MCF 10A (cell line): Measurements from ENCODE around the gene SNX25. TPM values are rescaled to one million over a fixed set of nuclear protein-coding genes. Genes with fewer than 3 reads are reported as not detected.
"Not testable (repeated sequence)": the region's sequence is repeated elsewhere in the genome, so short reads cannot be mapped to it uniquely, and the experiment has no call there.

Experiments
- BruUV-seq: library from RNA; stranded (reverse); fragments of 400-500 nt; replicated peaks from 2 replicates; lab custom pipeline; 2021; lab: Mats Ljungman, UMichigan
- CTCF ChIA-PET: fragments of 300-600 bp; sonication (Branson Sonifier 250); formaldehyde crosslinking; extraction: SDS; loops from one replicate; lab custom pipeline; 2021; ENCODE audit warnings: antibody characterized with exemption, inconsistent platforms; lab: Yijun Ruan, JAX
- POLR2A ChIA-PET: fragments of 300-600, 350-650 bp; sonication (Branson Sonifier 250); formaldehyde crosslinking; extraction: SDS; loops from one replicate; lab custom pipeline; 2020; ENCODE audit warnings: antibody characterized with exemption, inconsistent platforms; lab: Yijun Ruan, JAX
- DNase-seq: peaks from one replicate; pipeline ENCODE4 v3.0.0-alpha.2; 2018; ENCODE audit not compliant: unreplicated experiment
- H3K27ac Mint-ChIP-seq: one replicate; pipeline ENCODE4 v1.8.0; 2022; ENCODE audit warnings: mild to moderate bottlenecking, low read depth, mixed read lengths; ENCODE audit not compliant: unreplicated experiment
- H3K27me3 Mint-ChIP-seq: one replicate; pipeline ENCODE4 v1.8.0; 2022; ENCODE audit warnings: mixed read lengths; ENCODE audit not compliant: insufficient read depth, unreplicated experiment
- H3K36me3 Mint-ChIP-seq: one replicate; pipeline ENCODE4 v1.8.0; 2022; ENCODE audit warnings: mild to moderate bottlenecking, moderate library complexity, mixed read lengths; ENCODE audit not compliant: insufficient read depth, unreplicated experiment
- H3K4me1 Mint-ChIP-seq: one replicate; pipeline ENCODE4 v1.8.0; 2022; ENCODE audit warnings: mixed read lengths; ENCODE audit not compliant: insufficient read depth, unreplicated experiment
- H3K4me3 Mint-ChIP-seq: one replicate; pipeline ENCODE4 v1.8.0; 2022; ENCODE audit warnings: mild to moderate bottlenecking, moderate library complexity, mixed read lengths; ENCODE audit not compliant: unreplicated experiment
- H3K9me3 Mint-ChIP-seq: one replicate; pipeline ENCODE4 v1.8.0; 2022; ENCODE audit warnings: mixed read lengths; ENCODE audit not compliant: unreplicated experiment
- intact Hi-C: fragments of 100-400 bp; cut with micrococcal nuclease; formaldehyde crosslinking; loops from 2 replicates; pipeline ENCODE4 v1.14.1; 2022
- total RNA-seq: library from RNA; stranded (reverse); gene quantifications from 2 replicates; pipeline ENCODE4 v1.2.3, GENCODE V29; 2022
- TF ChIP-seq, protein P1 (sequence below): fragments of 200-600 bp; IDR thresholded peaks from one replicate; pipeline ENCODE4 v1.8.0; 2022; ENCODE audit warnings: antibody characterized with exemption, mild to moderate bottlenecking; ENCODE audit not compliant: unreplicated experiment

The SNX25 gene
- total RNA-seq, 1 experiment from 2014 or later, result 10.5 TPM

DNA sequence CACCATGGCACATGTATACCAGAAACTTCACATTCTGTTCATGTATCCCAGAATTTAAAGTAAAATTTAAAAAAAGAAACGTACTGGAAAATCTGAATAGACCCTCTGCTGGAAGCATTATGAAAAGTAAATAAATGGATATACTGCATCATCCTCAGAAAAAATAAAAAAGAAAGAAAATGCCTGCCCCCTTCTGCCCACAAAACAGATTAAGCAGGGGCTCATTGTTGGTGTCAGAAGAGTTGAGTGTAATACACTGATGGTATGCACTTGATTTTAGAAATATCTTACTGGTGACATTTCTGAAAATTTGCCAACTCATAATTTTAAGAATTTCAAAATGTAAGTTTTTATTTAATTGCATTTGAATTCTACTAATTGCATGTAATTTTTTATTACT lies 108.5 kb downstream of the SNX25 start:
- Mint-ChIP-seq H3K4me3 (no peak overlapping the region), H3K36me3 (peaks cover 36% of the 10 kb centered on the region), H3K4me1 (peaks cover 4% of the 10 kb centered on the region), H3K9me3 (no peaks in the 10 kb centered on the region), H3K27ac (no peak overlapping the region), H3K27me3 (no peaks in the 10 kb centered on the region)
- BruUV-seq, result no TSS peak
- TF ChIP-seq, protein P1, sequence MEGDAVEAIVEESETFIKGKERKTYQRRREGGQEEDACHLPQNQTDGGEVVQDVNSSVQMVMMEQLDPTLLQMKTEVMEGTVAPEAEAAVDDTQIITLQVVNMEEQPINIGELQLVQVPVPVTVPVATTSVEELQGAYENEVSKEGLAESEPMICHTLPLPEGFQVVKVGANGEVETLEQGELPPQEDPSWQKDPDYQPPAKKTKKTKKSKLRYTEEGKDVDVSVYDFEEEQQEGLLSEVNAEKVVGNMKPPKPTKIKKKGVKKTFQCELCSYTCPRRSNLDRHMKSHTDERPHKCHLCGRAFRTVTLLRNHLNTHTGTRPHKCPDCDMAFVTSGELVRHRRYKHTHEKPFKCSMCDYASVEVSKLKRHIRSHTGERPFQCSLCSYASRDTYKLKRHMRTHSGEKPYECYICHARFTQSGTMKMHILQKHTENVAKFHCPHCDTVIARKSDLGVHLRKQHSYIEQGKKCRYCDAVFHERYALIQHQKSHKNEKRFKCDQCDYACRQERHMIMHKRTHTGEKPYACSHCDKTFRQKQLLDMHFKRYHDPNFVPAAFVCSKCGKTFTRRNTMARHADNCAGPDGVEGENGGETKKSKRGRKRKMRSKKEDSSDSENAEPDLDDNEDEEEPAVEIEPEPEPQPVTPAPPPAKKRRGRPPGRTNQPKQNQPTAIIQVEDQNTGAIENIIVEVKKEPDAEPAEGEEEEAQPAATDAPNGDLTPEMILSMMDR, result no peak
- ChIA-PET POLR2A (no interaction called here), CTCF (no interaction called here)
- intact Hi-C loops, result no loop called here
- DNase-seq, result no peak

- DNase-seq, result peak; percentile 15
- H3K36me3 Mint-ChIP-seq, result peaks cover 30% of the 10 kb centered on the region
- peaks cover 4% of the 10 kb centered on the region for H3K4me1 Mint-ChIP-seq
- no peak overlapping the region for H3K27ac Mint-ChIP-seq
- intact Hi-C loops, result no loop called here
- BruUV-seq, result no TSS peak
- ChIA-PET CTCF (no interaction called here), POLR2A (no interaction called here)
- no peaks in the 10 kb centered on the region for H3K27me3 Mint-ChIP-seq
- H3K4me3 Mint-ChIP-seq, result no peak overlapping the region
- no peaks in the 10 kb centered on the region for H3K9me3 Mint-ChIP-seq
- TF ChIP-seq, protein P1, result no peak
Measured at GRCh38 chr4:185318679-185319078, 109.3 kb downstream of the SNX25 start.

DNA sequence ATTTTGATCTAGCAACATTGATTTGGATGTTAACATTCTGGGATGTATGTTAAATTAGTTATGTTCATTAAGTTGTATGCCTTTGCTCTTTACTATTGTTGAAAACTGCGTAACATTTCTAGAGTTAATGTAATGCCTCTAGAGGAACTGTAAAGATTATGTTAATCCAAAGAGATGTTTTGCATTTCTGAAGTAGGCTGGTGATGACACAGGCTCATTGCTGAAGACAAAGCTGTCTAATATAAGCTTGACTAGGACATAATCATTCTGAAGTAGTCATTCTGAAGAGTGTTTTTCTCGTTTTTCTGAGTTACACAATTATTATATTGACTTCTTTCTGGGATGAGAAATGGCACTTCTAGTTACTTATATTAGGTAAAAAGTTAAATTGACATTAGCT lies 113.4 kb downstream of the SNX25 start:
- Mint-ChIP-seq H3K9me3 (no peaks in the 10 kb centered on the region), H3K36me3 (peaks cover 16% of the 10 kb centered on the region), H3K4me1 (peaks cover 4% of the 10 kb centered on the region), H3K27ac (no peak overlapping the region), H3K27me3 (no peaks in the 10 kb centered on the region), H3K4me3 (no peak overlapping the region)
- intact Hi-C loops, result no loop called here
- ChIA-PET POLR2A (no interaction called here), CTCF (no interaction called here)
- TF ChIP-seq, protein P1, result no peak
- no peak for DNase-seq
- BruUV-seq, result no TSS peak

DNA sequence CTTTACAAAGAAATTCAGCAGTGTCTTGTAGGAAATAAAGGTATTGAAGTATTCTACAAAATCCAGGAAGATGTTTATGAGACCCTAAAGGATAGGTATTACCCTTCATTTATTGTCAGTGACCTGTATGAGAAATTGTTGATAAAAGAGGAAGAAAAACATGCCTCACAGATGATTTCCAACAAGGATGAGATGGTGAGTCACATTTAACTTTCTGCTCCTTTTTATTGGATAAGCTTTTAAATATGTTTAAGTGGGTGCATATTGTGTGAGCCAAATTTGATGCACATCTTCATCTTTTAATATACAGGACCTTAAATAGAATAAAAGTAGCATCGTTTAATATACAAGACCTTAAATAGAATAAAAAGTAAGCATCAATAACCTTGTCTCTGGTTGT lies 114.2 kb downstream of the SNX25 start:
- TF ChIP-seq, protein P1, result no peak
- ChIA-PET POLR2A (no interaction called here), CTCF (interaction anchor here (1.0 kb wide), 1 partner anchor 9 kb away, joined by 3 read pairs; no protein-coding TSS in a partner anchor)
- peaks cover 16% of the 10 kb centered on the region for H3K36me3 Mint-ChIP-seq
- no TSS peak for BruUV-seq
- H3K9me3 Mint-ChIP-seq, result no peaks in the 10 kb centered on the region
- H3K4me1 Mint-ChIP-seq, result peaks cover under 1% of the 10 kb centered on the region
- H3K27ac Mint-ChIP-seq, result no peak overlapping the region
- intact Hi-C loops, result no loop called here
- H3K27me3 Mint-ChIP-seq, result no peaks in the 10 kb centered on the region
- no peak overlapping the region for H3K4me3 Mint-ChIP-seq
- DNase-seq, result no peak

DNA sequence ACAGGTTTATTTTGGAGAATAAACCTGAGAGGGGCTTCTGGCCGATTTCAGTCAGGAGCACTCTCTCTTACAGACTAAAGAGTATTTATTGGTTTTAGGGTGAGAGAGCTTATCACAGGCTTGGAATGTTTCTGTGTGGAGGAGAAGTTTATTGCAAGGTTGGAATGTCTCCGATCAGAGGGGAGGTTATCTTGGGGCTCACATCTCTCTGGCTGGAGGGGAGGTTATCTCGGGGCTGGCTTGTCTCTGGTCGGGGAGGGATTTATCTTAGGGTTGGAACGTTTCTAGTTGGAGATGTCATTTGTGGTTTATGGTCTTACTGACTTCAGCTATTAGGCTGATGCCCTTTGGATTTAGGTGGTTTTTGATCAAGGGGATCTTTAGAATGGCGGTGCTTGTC lies 115.0 kb downstream of the SNX25 start:
- H3K27me3 Mint-ChIP-seq, POLR2A ChIA-PET, CTCF ChIA-PET, DNase-seq, H3K27ac Mint-ChIP-seq, H3K4me3 Mint-ChIP-seq, H3K9me3 Mint-ChIP-seq, intact Hi-C loops, H3K4me1 Mint-ChIP-seq, BruUV-seq: not testable (repeated sequence)
- H3K36me3 Mint-ChIP-seq, result peaks cover 16% of the 10 kb centered on the region

DNA sequence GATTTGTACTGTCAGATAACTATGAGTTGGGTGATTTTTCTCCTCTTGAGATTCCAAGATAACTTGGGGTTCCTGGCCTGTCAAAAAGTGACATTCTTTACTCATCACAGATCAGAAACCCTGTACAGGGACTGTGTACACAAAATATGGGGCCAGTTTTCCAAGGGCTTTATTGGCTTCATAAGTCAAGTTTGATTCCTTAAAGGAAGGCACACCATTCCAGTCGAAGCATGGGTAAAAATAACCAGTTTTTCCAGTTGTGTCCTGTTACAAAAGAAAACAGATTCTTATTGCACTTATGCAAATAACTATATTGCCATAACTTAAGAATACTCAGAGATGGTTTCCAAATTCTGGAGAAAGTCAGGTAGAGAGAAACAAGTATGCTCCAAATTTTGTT lies 116.3 kb downstream of the SNX25 start:
- H3K4me1 Mint-ChIP-seq, H3K4me3 Mint-ChIP-seq, BruUV-seq, H3K27ac Mint-ChIP-seq, intact Hi-C loops, H3K27me3 Mint-ChIP-seq, POLR2A ChIA-PET, H3K9me3 Mint-ChIP-seq, DNase-seq, CTCF ChIA-PET: not testable (repeated sequence)
- peaks cover 16% of the 10 kb centered on the region for H3K36me3 Mint-ChIP-seq
